ENCODE data around the gene WRAP73. TPM values are rescaled to one million over a fixed set of nuclear protein-coding genes. Genes with fewer than 3 reads are reported as not detected.
"Not testable (repeated sequence)": the region's sequence is repeated elsewhere in the genome, so short reads cannot be mapped to it uniquely, and the experiment has no call there.

WRAP73 gene
- total RNA-seq, 2 donors from 2014 or later = 20.1 to 23.6 TPM

DNA sequence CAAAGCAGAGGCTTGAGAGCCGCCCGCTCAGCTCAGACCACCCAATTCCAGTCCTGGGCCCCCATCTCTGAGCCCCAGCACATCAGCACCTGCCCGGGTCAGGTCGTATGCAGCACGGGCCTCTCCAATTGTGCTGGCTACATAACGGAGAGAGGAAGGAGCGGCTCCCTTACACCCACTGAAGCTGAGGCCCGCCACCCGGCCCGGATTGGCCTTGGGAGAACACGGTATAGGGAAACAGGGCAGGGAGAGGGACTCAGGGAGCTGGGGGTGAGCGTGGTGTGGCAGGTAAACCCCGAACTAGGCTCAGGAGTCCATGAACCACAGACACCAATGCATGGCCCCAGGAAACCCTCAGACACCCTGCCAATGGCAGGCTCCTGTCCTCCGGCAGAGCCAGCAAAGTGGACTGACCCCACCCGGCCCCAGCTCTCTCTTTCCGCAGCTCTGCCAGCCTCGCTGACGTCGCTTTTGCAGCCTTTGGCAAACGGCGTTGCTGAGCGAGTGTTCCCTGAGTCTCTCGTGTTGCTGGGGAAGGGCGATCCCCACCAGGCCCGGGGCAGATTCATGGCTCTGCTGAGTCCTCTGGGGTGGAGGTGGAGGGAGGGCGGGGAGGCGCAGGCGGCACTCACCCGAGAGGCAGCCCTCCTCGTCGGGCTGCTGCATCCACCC, 55.1 kb downstream of the WRAP73 start:
- DNase-seq (no peak), ATAC-seq (no peak)
- intact Hi-C loops (cut with DNase I, micrococcal nuclease) = no loop called here

DNA sequence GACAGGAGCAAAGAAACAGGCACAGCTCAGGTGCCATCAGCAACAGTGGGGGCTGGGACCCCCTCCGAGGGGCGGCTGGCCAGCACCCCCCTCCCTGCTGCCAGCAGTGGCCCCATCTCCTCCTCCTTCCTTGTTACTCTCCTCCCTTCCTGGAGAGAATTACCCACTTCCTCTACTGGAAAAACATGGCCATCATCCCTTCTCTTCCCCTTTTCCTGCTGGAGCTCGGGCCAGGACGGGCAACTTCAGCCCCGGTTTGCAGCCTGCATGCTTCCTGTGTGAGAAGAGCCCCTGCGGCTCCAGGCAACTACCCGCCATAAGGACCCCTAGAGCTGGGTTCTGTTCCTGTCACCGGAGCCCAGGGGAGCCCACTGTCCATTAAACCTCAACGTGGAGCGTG, 56.2 kb downstream of the WRAP73 start:
- DNase-seq (no peak), ATAC-seq (no peak)
- intact Hi-C loops (cut with DNase I, micrococcal nuclease) = no loop called here

- intact Hi-C loops (cut with DNase I, micrococcal nuclease) = no loop called here
- no peak for ATAC-seq
Observed at GRCh38 chr1:3593334-3593733, 56.6 kb downstream of the WRAP73 start.

DNA sequence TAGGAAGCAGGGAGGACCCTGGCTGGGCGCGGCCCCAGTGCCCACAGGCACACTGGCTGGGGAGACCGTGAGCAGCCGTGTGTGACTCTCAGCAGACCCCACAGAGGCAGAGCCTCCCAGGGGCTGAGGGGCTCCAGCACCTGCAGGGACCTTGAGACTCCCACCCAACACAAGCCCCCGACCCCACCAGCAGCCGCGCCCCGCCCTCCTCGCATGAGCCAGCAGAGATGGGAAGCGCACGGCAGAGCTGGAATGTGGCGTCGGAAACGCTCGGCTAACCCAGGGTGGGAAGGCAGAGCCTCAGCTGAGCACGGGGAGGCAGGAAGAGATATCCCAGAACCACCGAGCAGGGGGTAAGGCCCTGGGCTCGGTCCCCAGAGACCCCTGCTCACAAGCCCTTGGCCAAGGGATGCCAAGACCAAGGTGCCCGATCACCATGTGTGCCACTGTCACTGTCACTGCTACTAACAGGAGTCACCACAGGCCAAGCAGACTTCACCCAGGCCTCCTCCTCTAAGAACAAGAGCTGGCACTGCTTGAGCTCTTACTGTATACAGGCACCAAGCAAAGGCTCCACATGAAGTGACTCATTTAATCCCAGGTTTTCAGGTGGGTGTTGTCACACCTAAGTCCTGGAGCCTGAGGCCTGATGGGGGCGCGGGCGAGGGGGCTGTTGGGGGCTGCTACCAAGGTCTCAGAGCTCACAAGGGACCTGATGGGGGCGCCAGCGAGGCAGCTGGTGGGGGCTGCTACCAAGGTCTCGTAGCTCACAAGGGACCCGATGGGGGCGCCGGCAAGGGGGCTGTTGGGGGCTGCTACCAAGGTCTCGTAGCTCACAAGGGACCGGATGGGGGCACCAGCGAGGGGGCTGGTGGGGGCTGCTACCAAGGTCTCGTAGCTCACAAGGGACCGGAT, 58.7 kb downstream of the WRAP73 start:
- intact Hi-C loops (cut with DNase I, micrococcal nuclease) = no loop called here
- ATAC-seq (no peak), DNase-seq (no peak)

More at GRCh38 chr1:3593334-3593733, 56.6 kb downstream of the WRAP73 start:
- no peak for DNase-seq

- ATAC-seq = no peak
- intact Hi-C loops (cut with DNase I, micrococcal nuclease) = no loop called here
- DNase-seq = no peak
Observed at GRCh38 chr1:3590139-3590763, 59.7 kb downstream of the WRAP73 start.

- intact Hi-C loops (cut with DNase I, micrococcal nuclease) = no loop called here
- DNase-seq = no peak
- ATAC-seq = no peak
Observed at GRCh38 chr1:3588395-3588794, 61.5 kb downstream of the WRAP73 start.

DNA sequence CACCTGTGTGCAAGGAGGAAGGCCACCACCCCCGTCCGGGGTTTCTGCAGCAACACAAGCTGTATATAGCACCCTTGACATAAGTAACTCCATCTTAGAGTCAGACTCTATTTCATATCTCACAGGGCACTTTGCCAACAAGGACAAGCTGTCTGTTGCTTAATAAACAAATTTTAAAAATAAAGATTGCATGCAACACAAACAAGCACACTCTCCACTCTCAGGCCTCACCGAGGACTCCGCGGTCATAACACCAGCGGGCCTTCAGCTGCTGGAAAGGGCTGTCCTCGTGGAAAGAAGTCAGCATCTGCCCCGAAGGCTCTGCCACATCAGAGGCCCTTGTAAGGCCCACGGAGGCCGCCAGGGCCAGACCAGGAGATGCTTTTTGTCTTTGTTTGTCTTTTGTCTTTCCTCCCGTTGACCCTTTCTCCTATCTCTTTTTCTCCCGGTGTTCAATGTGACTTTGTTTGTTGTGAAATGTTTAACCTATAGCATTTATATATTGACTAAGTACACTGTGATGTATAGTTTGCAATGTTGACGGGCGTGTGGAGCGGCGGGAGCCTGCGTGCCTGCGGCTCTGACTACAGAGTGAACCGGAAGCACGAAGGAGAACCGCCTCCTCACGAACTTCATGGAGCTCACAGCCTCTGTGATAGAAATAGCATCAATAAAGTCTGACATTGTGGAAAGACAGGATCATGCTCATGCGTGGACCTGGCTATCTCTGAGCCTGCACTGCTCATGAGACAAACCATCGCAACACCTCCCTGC, 62.7 kb downstream of the WRAP73 start:
- ATAC-seq (no peak), DNase-seq (no peak)
- intact Hi-C loops (cut with DNase I, micrococcal nuclease) = no loop called here

DNA sequence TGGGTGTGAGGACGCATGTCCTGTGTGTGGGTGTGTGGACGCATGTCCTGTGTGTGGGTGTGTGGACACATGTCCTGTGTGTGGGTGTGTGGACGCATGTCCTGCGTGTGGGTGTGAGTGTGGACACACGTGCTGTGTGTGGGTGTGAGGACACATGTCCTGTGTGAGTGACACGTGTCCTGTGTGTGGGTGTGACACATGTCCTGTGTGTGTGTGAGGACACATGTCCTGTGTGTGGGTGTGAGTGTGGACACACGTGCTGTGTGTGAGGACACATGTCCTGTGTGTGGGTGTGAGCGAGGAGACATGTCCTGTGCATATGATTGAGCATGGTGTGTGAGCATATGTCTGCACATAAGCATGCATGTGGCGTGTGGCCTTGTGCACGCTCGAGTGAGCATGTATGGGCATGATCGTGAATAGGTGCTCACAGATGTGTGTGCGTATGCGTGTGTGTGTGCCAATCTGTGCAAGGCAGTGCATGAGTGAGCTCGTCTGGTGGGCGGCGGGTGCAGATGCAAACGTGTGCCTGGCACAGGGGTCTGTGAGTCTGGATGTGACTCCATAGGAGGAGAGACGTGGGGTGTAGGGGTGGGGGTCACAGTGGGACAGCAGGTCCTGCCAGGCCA, 63.8 kb downstream of the WRAP73 start:
- DNase-seq (no peak), ATAC-seq (no peak)
- intact Hi-C loops (cut with DNase I, micrococcal nuclease) = no loop called here

- DNase-seq; ATAC-seq; intact Hi-C loops (cut with DNase I, micrococcal nuclease): not testable (repeated sequence)
Observed at GRCh38 chr1:3585353-3585868, 64.5 kb downstream of the WRAP73 start.

DNA sequence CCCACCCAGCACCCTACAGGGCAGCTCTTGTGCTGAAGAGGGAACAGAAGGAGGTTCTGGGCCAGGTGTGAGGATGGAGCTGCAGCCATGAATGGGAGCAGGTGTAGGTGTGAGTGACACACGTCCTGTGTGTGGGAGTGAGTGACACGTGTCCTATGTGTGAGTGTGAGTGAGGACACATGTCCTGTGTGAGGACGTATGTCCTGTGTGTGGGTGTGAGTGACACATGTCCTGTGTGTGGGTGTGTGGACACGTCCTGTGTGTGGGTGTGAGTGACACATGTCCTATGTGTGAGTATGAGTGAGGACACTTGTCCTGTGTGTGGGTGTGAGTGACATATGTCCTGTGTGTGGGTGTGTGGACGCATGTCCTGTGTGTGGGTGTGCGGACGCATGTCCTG, 65.0 kb downstream of the WRAP73 start:
- DNase-seq = no peak
- no peak for ATAC-seq
- intact Hi-C loops (cut with DNase I, micrococcal nuclease) = no loop called here

- intact Hi-C loops (cut with DNase I, micrococcal nuclease); DNase-seq; ATAC-seq: not testable (repeated sequence)
Observed at GRCh38 chr1:3583751-3584150, 66.2 kb downstream of the WRAP73 start.

- DNase-seq (no peak), ATAC-seq (no peak)
- intact Hi-C loops (cut with DNase I, micrococcal nuclease) = no loop called here
Observed at GRCh38 chr1:3581296-3582036, 68.4 kb downstream of the WRAP73 start.

Other genes starting within 250 kb of the WRAP73 start
- gene ARHGEF16, start 195.4 kb downstream of the WRAP73 start, total RNA-seq = 100 to 1,000 TPM in 1 of 2 donors, 10 to 100 TPM in 1; 92.4 to 113 TPM
- 1 to 10 TPM; 6.3 to 8.2 TPM for gene MEGF6, start 38.6 kb downstream of the WRAP73 start, total RNA-seq
- gene TPRG1L, start 25.1 kb downstream of the WRAP73 start, total RNA-seq = 10 to 100 TPM; 88.5 to 93.9 TPM
- under 1 TPM; 0.11 to 0.70 TPM for gene TP73, start 2.4 kb upstream of the WRAP73 start, total RNA-seq
- not detected for gene CCDC27, start 102.3 kb upstream of the WRAP73 start, total RNA-seq
- 1 to 10 TPM; 1.8 to 4.6 TPM for gene SMIM1, start 122.6 kb upstream of the WRAP73 start, total RNA-seq
- 10 to 100 TPM; 35.1 to 41.5 TPM for gene LRRC47, start 146.4 kb upstream of the WRAP73 start, total RNA-seq
- 10 to 100 TPM; 43.5 to 45.6 TPM for gene CEP104, start 207.1 kb upstream of the WRAP73 start, total RNA-seq
- gene DFFB, start 207.4 kb upstream of the WRAP73 start, total RNA-seq = 1 to 10 TPM; 6.2 to 9.6 TPM

All from left colon (tissue), 2 donors.